Right cardiac atrium (tissue), 5 donors: Measurements from ENCODE around the gene FIBCD1. TPM values are rescaled to one million over a fixed set of nuclear protein-coding genes. Genes with fewer than 3 reads are reported as not detected.
A peak's percentile ranks its signal among the peaks of the same experiment; 100 is the strongest.

ENCODE experiments used
- ATAC-seq, 2 donors: fragments of 200-7000 bp; cut with Tn5 transposase; one replicate each; pipeline versions ENCODE4 v1.8.0 to v1.9.1; 2020; ENCODE audit warnings: moderate library complexity in 2 of 2, mild to moderate bottlenecking in 1 of 2
- DNase-seq, 3 donors: peaks; one replicate each; pipeline ENCODE4 v3.0.0-alpha.2; 2020
- H3K27ac ChIP-seq: one replicate; pipeline ENCODE4 v1.5.1; 2013; ENCODE audit warnings: mild to moderate bottlenecking, low read length, control low read depth, moderate library complexity
- H3K27me3 ChIP-seq: one replicate; pipeline ENCODE4 v1.6.1; 2013; ENCODE audit not compliant: control insufficient read depth, insufficient read depth
- H3K4me1 ChIP-seq: one replicate; pipeline ENCODE4 v1.6.1; 2013; ENCODE audit warnings: low read length; ENCODE audit not compliant: control insufficient read depth, insufficient read depth
- H3K4me3 ChIP-seq: one replicate; pipeline ENCODE4 v1.5.1; 2013; ENCODE audit warnings: low read length, control low read depth
- H3K9me3 ChIP-seq: one replicate; pipeline ENCODE4 v1.6.1; 2013; ENCODE audit warnings: low read length; ENCODE audit not compliant: control insufficient read depth
- WGBS: extraction: QIAGEN DNeasy Blood & Tissue Kit; methylation state at CpG from one replicate; pipeline ENCODE4 v1.1.7; 2013; 5-methylcytosine and 5-hydroxymethylcytosine counted together
- intact Hi-C, 4 donors: fragments of 100-400 bp; cut with DNase I; formaldehyde crosslinking; loops; one replicate each; pipeline versions ENCODE4 v1.11.0 to v1.14.0; 2022 to 2023
- polyA plus RNA-seq: library from polyadenylated mRNA; stranded (reverse); fragments of 200-250 nt; gene quantifications from one replicate; pipeline ENCODE4 v1.2.3, GENCODE V29; 2013
- total RNA-seq, 4 donors: library from RNA; stranded (reverse); fragmentation: NEBNext Ultra II Directional; extraction: Animal tissue kit (Norgen Biotek cat#: 25700); gene quantifications; one replicate each; pipeline ENCODE4 v1.2.1, GENCODE V29; 2021
- donor health status: healthy with polysubstance abuse.
- donor health status: DM: no; HTN: yes; CAD: no.
- donor health status: DM: no; HTN: no; CAD: no.
- donor health status: DM: no; HTN: yes; CAD: no; lungs with severe emphysema.
- donor health status: DM: yes; HTN: yes; CAD: no.

The FIBCD1 gene
- total and polyA plus RNA-seq, 5 donors: 0.20 to 2.2 (median 0.46) TPM

GRCh38 chr9:130886981-130887380 is 52.1 kb downstream of the FIBCD1 start:
- Histone ChIP-seq H3K9me3 (no peaks in the 10 kb centered on the region), H3K4me1 (no peaks in the 10 kb centered on the region), H3K27me3 (no peaks in the 10 kb centered on the region), H3K27ac (no peak overlapping the region), H3K4me3 (no peak overlapping the region)
- WGBS: 93% methylated on average over 23 of the region's 23 CpGs
- ATAC-seq (no peak), DNase-seq (peak in 1 of 3 donors; percentile 29)
- intact Hi-C loops: no loop called here

- Histone ChIP-seq H3K4me1 (no peaks in the 10 kb centered on the region), H3K9me3 (no peaks in the 10 kb centered on the region), H3K27ac (no peak overlapping the region), H3K4me3 (no peak overlapping the region), H3K27me3 (no peaks in the 10 kb centered on the region)
- ATAC-seq (peak in 1 of 2 donors; percentile 10), DNase-seq (peak in 1 of 3 donors; percentile 51)
- 81% methylated on average over 35 of the region's 35 CpGs for WGBS
- intact Hi-C loops: no loop called here
Observed at GRCh38 chr9:130885484-130886375, 53.3 kb downstream of the FIBCD1 start.

- no peak overlapping the region for H3K27ac ChIP-seq
- DNase-seq: peak in 2 of 3 donors; percentile 63 to 66
- WGBS: 82% methylated on average over 47 of the region's 47 CpGs
- H3K4me3 ChIP-seq: no peak overlapping the region
- H3K27me3 ChIP-seq: no peaks in the 10 kb centered on the region
- H3K9me3 ChIP-seq: no peaks in the 10 kb centered on the region
- no peaks in the 10 kb centered on the region for H3K4me1 ChIP-seq
- intact Hi-C loops: no loop called here
- peak in 1 of 2 donors; percentile 10 for ATAC-seq
Observed at GRCh38 chr9:130884542-130885483, 54.2 kb downstream of the FIBCD1 start.

- Histone ChIP-seq H3K27me3 (no peaks in the 10 kb centered on the region), H3K4me1 (no peaks in the 10 kb centered on the region), H3K27ac (no peak overlapping the region), H3K9me3 (no peaks in the 10 kb centered on the region), H3K4me3 (no peak overlapping the region)
- intact Hi-C loops: no loop called here
- WGBS: 86% methylated on average over 25 of the region's 25 CpGs
- ATAC-seq (no peak), DNase-seq (peak in 1 of 3 donors; percentile 55)
Observed at GRCh38 chr9:130884111-130884531, 54.9 kb downstream of the FIBCD1 start.

- 73% methylated on average over 5 of the region's 5 CpGs for WGBS
- no peak for ATAC-seq
Observed at GRCh38 chr9:130883479-130883878, 55.6 kb downstream of the FIBCD1 start.

GRCh38 chr9:130882696-130883225 is 56.3 kb downstream of the FIBCD1 start:
- no peak for ATAC-seq
- intact Hi-C loops: no loop called here
- Histone ChIP-seq H3K27ac (no peak overlapping the region), H3K9me3 (no peaks in the 10 kb centered on the region), H3K4me1 (no peaks in the 10 kb centered on the region), H3K4me3 (no peak overlapping the region), H3K27me3 (no peaks in the 10 kb centered on the region)
- peak in 1 of 3 donors; percentile 9 for DNase-seq
- WGBS: 91% methylated on average over 15 of the region's 15 CpGs

More at GRCh38 chr9:130883479-130883878, 55.6 kb downstream of the FIBCD1 start:
- no peaks in the 10 kb centered on the region for H3K27me3 ChIP-seq
- intact Hi-C loops: no loop called here
- no peak overlapping the region for H3K4me3 ChIP-seq
- no peaks in the 10 kb centered on the region for H3K4me1 ChIP-seq
- H3K9me3 ChIP-seq: no peaks in the 10 kb centered on the region
- peak in 1 of 3 donors; percentile 29 for DNase-seq
- H3K27ac ChIP-seq: no peak overlapping the region

- peak in 1 of 3 donors; percentile 6 for DNase-seq
- Histone ChIP-seq H3K27me3 (no peaks in the 10 kb centered on the region), H3K9me3 (no peaks in the 10 kb centered on the region), H3K27ac (no peak overlapping the region), H3K4me1 (no peaks in the 10 kb centered on the region), H3K4me3 (no peak overlapping the region)
- WGBS: 91% methylated on average over 6 of the region's 6 CpGs
- no peak for ATAC-seq
- intact Hi-C loops: no loop called here
Observed at GRCh38 chr9:130881516-130881915, 57.5 kb downstream of the FIBCD1 start.

- Histone ChIP-seq H3K27me3 (no peaks in the 10 kb centered on the region), H3K4me1 (no peaks in the 10 kb centered on the region), H3K9me3 (no peaks in the 10 kb centered on the region), H3K4me3 (no peak overlapping the region), H3K27ac (no peak overlapping the region)
- 93% methylated on average over 16 of the region's 16 CpGs for WGBS
- DNase-seq: peak in 1 of 3 donors; percentile 2
- intact Hi-C loops: no loop called here
- no peak for ATAC-seq
Observed at GRCh38 chr9:130880599-130881220, 58.3 kb downstream of the FIBCD1 start.

- H3K9me3 ChIP-seq: no peaks in the 10 kb centered on the region
- DNase-seq (peak in 1 of 3 donors; percentile 2), ATAC-seq (no peak)
- no peaks in the 10 kb centered on the region for H3K4me1 ChIP-seq
- intact Hi-C loops: no loop called here
- 89% methylated on average over 9 of the region's 9 CpGs for WGBS
- H3K27ac ChIP-seq: no peak overlapping the region
- no peaks in the 10 kb centered on the region for H3K27me3 ChIP-seq
- no peak overlapping the region for H3K4me3 ChIP-seq
Observed at GRCh38 chr9:130879863-130880411, 59.1 kb downstream of the FIBCD1 start.

- WGBS: 95% methylated on average over 6 of the region's 6 CpGs
- DNase-seq (no peak), ATAC-seq (no peak)
- Histone ChIP-seq H3K27me3 (no peaks in the 10 kb centered on the region), H3K27ac (no peak overlapping the region), H3K4me3 (no peak overlapping the region), H3K9me3 (no peaks in the 10 kb centered on the region), H3K4me1 (peaks cover 3% of the 10 kb centered on the region)
- intact Hi-C loops: no loop called here
Observed at GRCh38 chr9:130878295-130878694, 60.8 kb downstream of the FIBCD1 start.
